Forelimb muscle (tissue), 1 donor: Measurements from ENCODE around the gene SNHG17. TPM values are rescaled to one million over a fixed set of nuclear protein-coding genes. Genes with fewer than 3 reads are reported as not detected.

Experiments
- DNase-seq: peaks from one replicate; pipeline ENCODE4 v3.0.0-alpha.2; 2013; ENCODE audit warnings: low read depth
- polyA plus RNA-seq: library from polyadenylated mRNA; unstranded; fragments of 120-200 nt; gene quantifications from one replicate; pipeline ENCODE4 v1.2.1, GENCODE V29; 2013; ENCODE audit not compliant: insufficient read length

Gene SNHG17
- polyA plus RNA-seq, 1 donor: 35.5 TPM

- no peak for DNase-seq
Observed at GRCh38 chr20:38373898-38374297, 61.2 kb downstream of the SNHG17 start.

DNA sequence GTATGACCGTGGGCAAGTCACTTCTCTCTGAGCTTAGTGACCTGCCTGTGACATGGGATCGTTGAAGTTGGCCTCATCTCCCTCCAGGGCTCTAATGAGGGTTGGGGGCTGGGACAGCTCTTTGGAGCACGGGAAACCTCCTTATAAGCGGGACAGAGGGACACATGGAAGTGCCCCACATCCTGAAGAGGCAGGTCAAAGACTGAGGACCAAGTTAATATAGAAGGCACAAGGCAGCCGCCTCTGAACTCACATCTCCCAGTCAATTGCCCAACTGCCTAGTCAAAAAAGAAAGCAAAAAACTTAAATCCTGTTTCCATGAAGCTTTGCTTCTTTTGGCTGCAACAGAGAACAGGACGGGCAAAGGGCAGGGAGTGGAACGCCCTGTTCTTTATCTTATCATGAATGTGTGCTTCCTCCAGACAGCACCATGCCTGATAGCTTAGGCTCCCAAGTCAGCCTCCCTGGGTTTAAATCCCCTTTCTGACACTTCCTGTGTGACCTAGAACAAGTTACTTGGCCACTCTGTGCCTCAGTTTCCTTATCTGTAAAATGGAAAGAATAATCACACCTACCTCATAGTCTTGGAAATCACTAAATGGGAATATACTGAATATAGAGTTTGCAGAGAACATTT, 61.8 kb downstream of the SNHG17 start:
- DNase-seq: no peak

GRCh38 chr20:38372806-38373205, 62.3 kb downstream of the SNHG17 start:
- DNase-seq: no peak

Other genes starting within 250 kb of the SNHG17 start
- 8.1 TPM for gene KIAA1755, start 174.6 kb downstream of the SNHG17 start, polyA plus RNA-seq
- 0.66 TPM for gene BPI, start 131.2 kb downstream of the SNHG17 start, polyA plus RNA-seq
- not detected for gene LBP, start 88.8 kb downstream of the SNHG17 start, polyA plus RNA-seq
- 20.0 TPM for gene RALGAPB, start 37.5 kb upstream of the SNHG17 start, polyA plus RNA-seq
- gene ADIG, start 145.9 kb upstream of the SNHG17 start, polyA plus RNA-seq: not detected
- not detected for gene ARHGAP40, start 166.5 kb upstream of the SNHG17 start, polyA plus RNA-seq